Vagina (tissue), 2 donors: ENCODE measurements around the gene MASP2.

ENCODE experiments used
- POLR2AphosphoS5 ChIP-seq, 2 donors: sonication (generic); formaldehyde crosslinking; IDR thresholded peaks; one replicate each; pipeline ENCODE4 v1.9.0; 2017; ENCODE audit warnings: antibody characterized with exemption in 2 of 2, mild to moderate bottlenecking in 2 of 2, low read depth in 1 of 2; ENCODE audit not compliant: insufficient read depth in 1 of 2
- TF ChIP-seq, protein P1 (sequence below), 3 experiments: fragments of 450-650 bp in 2 of 3; fragments of 200-600 bp in 1 of 3; sonication (generic) in 1 of 3; IDR thresholded peaks; one replicate each; pipeline ENCODE4 v1.5.1; 2017 to 2019; ENCODE audit warnings: antibody characterized with exemption in 3 of 3, mild to moderate bottlenecking in 2 of 3, moderate library complexity in 2 of 3

DNA sequence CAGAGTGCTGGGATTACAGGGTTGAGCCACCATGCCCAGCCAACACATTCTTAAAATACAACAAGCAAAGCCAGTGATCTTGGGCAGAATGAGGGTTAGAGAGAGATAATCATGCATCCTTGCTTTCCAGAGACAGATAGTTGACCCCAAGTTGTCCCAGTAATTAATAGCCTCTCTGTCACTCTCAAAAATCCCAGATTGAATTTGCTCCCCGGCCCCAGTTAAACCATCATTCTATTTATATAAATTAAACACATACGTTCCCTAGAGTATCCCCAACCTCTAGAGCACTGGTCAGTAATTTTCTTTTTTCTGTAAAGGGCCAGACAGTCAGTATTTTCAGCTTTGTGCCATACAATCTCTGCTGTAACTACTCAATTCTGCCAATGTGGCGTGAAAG lies 50.9 kb downstream of the MASP2 start:
- TF ChIP-seq, protein P1, sequence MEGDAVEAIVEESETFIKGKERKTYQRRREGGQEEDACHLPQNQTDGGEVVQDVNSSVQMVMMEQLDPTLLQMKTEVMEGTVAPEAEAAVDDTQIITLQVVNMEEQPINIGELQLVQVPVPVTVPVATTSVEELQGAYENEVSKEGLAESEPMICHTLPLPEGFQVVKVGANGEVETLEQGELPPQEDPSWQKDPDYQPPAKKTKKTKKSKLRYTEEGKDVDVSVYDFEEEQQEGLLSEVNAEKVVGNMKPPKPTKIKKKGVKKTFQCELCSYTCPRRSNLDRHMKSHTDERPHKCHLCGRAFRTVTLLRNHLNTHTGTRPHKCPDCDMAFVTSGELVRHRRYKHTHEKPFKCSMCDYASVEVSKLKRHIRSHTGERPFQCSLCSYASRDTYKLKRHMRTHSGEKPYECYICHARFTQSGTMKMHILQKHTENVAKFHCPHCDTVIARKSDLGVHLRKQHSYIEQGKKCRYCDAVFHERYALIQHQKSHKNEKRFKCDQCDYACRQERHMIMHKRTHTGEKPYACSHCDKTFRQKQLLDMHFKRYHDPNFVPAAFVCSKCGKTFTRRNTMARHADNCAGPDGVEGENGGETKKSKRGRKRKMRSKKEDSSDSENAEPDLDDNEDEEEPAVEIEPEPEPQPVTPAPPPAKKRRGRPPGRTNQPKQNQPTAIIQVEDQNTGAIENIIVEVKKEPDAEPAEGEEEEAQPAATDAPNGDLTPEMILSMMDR (IDR thresholded peaks at IDR 0.05) = no peak
- no peak for TF ChIP-seq POLR2AphosphoS5 (IDR thresholded peaks at IDR 0.05; ENCODE audit: insufficient read depth in 1 of 2, low read depth in 1 of 2)
